Stomach (tissue), 4 donors: ENCODE measurements around the gene SAPCD1.

ENCODE experiments used
- CTCF ChIP-seq, 7 experiments: fragments of 450-650 bp in 4 of 7; fragments of 200-600 bp in 3 of 7; sonication (generic) in 3 of 7; IDR thresholded peaks; one replicate each; pipeline ENCODE4 v1.5.1; 2016 to 2019; ENCODE audit warnings: antibody characterized with exemption in 7 of 7, control low read depth in 2 of 7, mild to moderate bottlenecking in 1 of 7
- POLR2A ChIP-seq, 4 donors: fragments of 450-650 bp; IDR thresholded peaks; one replicate each; pipeline ENCODE4 v1.6.1; 2016; ENCODE audit warnings: antibody characterized with exemption in 4 of 4, control low read depth in 2 of 4, mild to moderate bottlenecking in 1 of 4, moderate library complexity in 1 of 4
- POLR2AphosphoS5 ChIP-seq, 3 donors: sonication (generic); formaldehyde crosslinking; IDR thresholded peaks; one replicate each; pipeline ENCODE4 v1.6.1; 2016; ENCODE audit warnings: antibody characterized with exemption in 3 of 3

GRCh38 chr6:31762878-31763618, 592 bp downstream of the SAPCD1 start:
- TF ChIP-seq CTCF (IDR thresholded peaks at IDR 0.05) (no peak), POLR2AphosphoS5 (IDR thresholded peaks at IDR 0.05) (no peak), POLR2A (IDR thresholded peaks at IDR 0.05) (no peak)
